ENCODE data around the gene PWWP2B. TPM values are rescaled to one million over a fixed set of nuclear protein-coding genes. Genes with fewer than 3 reads are reported as not detected.

The PWWP2B gene
- total and polyA plus RNA-seq, 2 of the 4 experiments (the other 2 are of a cell fraction) = 1.7 to 2.2 TPM

GRCh38 chr10:132418527-132419416 is 21.8 kb downstream of the PWWP2B start:
- Histone ChIP-seq H3K56ac (ENCODE audit: extremely low read depth, insufficient read depth, low read length) (no peak overlapping the region), H4K8ac (ENCODE audit: low read depth in 2 of 2, low read length in 2 of 2) (no peak overlapping the region), H3K14ac (replicated peaks; ENCODE audit: low read depth, low read length) (no peak overlapping the region), H3K4me3 (ENCODE audit: insufficient read depth, low read depth, low read length) (no peak overlapping the region), H4K5ac (ENCODE audit: low read depth, low read length) (no peak overlapping the region), H2BK20ac (ENCODE audit: low read depth, low read length) (no peak overlapping the region), H3K36me3 (ENCODE audit: control insufficient read depth, insufficient read depth, low read length) (no peaks in the 10 kb centered on the region), H3K4me1 (ENCODE audit: control insufficient read depth, insufficient read depth, low read length) (peaks cover 9% of the 10 kb centered on the region), H3K79me1 (ENCODE audit: low read depth in 1 of 2, low read length in 2 of 2) (peaks cover 0 to 14% of the 10 kb centered on the region in 2 experiments; a peak in 2 of 4 replicates), H3K9ac (ENCODE audit: low read depth, low read length) (no peak overlapping the region), H3K9me3 (ENCODE audit: control insufficient read depth, insufficient read depth, low read length) (no peaks in the 10 kb centered on the region), H2AK5ac (ENCODE audit: low read depth, low read length) (no peak overlapping the region), H2BK15ac (ENCODE audit: low read depth, low read length) (no peak overlapping the region), H4K91ac (ENCODE audit: insufficient read depth, low read depth, low read length) (no peak overlapping the region), H2BK120ac (ENCODE audit: low read depth, low read length) (no peak overlapping the region), H3K27ac (ENCODE audit: insufficient read depth, low read length) (no peak overlapping the region), H3K27me3 (ENCODE audit: control insufficient read depth, insufficient read depth, low read length) (no peaks in the 10 kb centered on the region), H3K18ac (ENCODE audit: low read depth, low read length) (no peak overlapping the region), H3K23ac (ENCODE audit: low read depth, low read length) (no peak overlapping the region), H3K4ac (ENCODE audit: low read depth, low read length) (no peak overlapping the region), H2AK9ac (replicated peaks; ENCODE audit: low read depth, low read length, poor library complexity) (peak overlapping the region; percentile 70), H2AFZ (replicated peaks; ENCODE audit: low read length, poor library complexity) (peak overlapping the region; percentile 7), H3K4me2 (ENCODE audit: low read depth, low read length) (no peak overlapping the region), H2BK5ac (ENCODE audit: low read depth, low read length, poor library complexity, severe bottlenecking) (no peak overlapping the region), H4K20me1 (ENCODE audit: insufficient read depth, low read length) (peaks cover 6% of the 10 kb centered on the region), H3K9me1 (ENCODE audit: insufficient read depth, low read length) (peaks cover 13% of the 10 kb centered on the region)
- no peak for DNase-seq
- intact Hi-C loops (cut with micrococcal nuclease) = no loop called here
- CTCF ChIA-PET = no interaction called here
- BruUV-seq (replicated peaks) = no TSS peak
- TF ChIP-seq NFE2L2 (IDR thresholded peaks at IDR 0.05; ENCODE audit: low read depth, low read length) (no peak), RAD21 (IDR thresholded peaks at IDR 0.05; ENCODE audit: low read length) (no peak), USF2 (IDR thresholded peaks at IDR 0.05; ENCODE audit: low read depth, low read length) (no peak), POLR2A (IDR thresholded peaks at IDR 0.05; ENCODE audit: low read depth, low read length) (no peak), MAFK (IDR thresholded peaks at IDR 0.05; ENCODE audit: low read depth, low read length) (no peak), SMC3 (IDR thresholded peaks at IDR 0.05; ENCODE audit: low read depth, low read length) (no peak), FOS (IDR thresholded peaks at IDR 0.05; ENCODE audit: low read depth, low read length) (no peak), CEBPB (IDR thresholded peaks at IDR 0.05; ENCODE audit: low read depth, low read length) (no peak), CTCF (conservative IDR thresholded peaks at IDR 0.05; ENCODE audit: low read depth, low read length) (no peak), CHD1 (IDR thresholded peaks at IDR 0.05; ENCODE audit: low read depth, low read length) (no peak), BHLHE40 (IDR thresholded peaks at IDR 0.05; ENCODE audit: low read depth, low read length) (no peak), ELK1 (IDR thresholded peaks at IDR 0.05; ENCODE audit: borderline replicate concordance, low read depth, low read length) (no peak), RFX5 (IDR thresholded peaks at IDR 0.05; ENCODE audit: low read depth, low read length) (no peak)
- 54% methylated on average over 9 of the region's 18 CpGs; no CpG with 5 or more reads in 1 of the 2 experiments for WGBS, 2 experiments (ENCODE audit: extremely low coverage in 2 of 2, insufficient read length in 1 of 2)
- in situ Hi-C loops (cut with MboI; ENCODE audit: low sequenced_read_pairs) = no loop called here
- dilution Hi-C loops (cut with HindIII; ENCODE audit: low sequenced_read_pairs, unreplicated experiment) = no loop called here
- POLR2A ChIA-PET (ENCODE audit: unreplicated experiment) = no interaction called here
- no peak for ATAC-seq (ENCODE audit: low read depth)

Data from IMR-90 (cell line).